K562 (cell line): ENCODE results near the gene CFAP410. TPM values are rescaled to one million over a fixed set of nuclear protein-coding genes. Genes with fewer than 3 reads are reported as not detected.
A peak's percentile ranks its signal among the peaks of the same experiment; 100 is the strongest.

Source experiments
- ADNP ChIP-seq: fragments of 200-800 bp; sonication (Bioruptor generic); IDR thresholded peaks from 2 replicates; pipeline ENCODE4 v1.6.1; 2016; ENCODE audit warnings: missing genetic modification characterization, missing compliant biosample characterization
- CBX5 ChIP-seq: IDR thresholded peaks from 2 replicates; pipeline ENCODE4 v1.6.1; 2014; ENCODE audit warnings: low read depth, borderline replicate concordance
- KLF16 ChIP-seq: IDR thresholded peaks from 2 replicates; pipeline ENCODE4 v1.6.1; 2016; ENCODE audit warnings: antibody characterized with exemption
- MYNN ChIP-seq, 2 experiments: sonication (generic); formaldehyde crosslinking in 1 of 2; IDR thresholded peaks; 2 replicates each; pipeline versions ENCODE4 v1.5.0 to v1.6.1; 2016 to 2020; ENCODE audit warnings: antibody characterized with exemption in 1 of 2, missing genetic modification reagents in 1 of 2
- NFXL1 ChIP-seq: fragments of 450-650 bp; formaldehyde crosslinking; IDR thresholded peaks from 2 replicates; pipeline ENCODE4 v1.4.0; 2021; ENCODE audit warnings: mild to moderate bottlenecking
- XRCC4 ChIP-seq: IDR thresholded peaks from one replicate; pipeline ENCODE4 v1.6.1; 2011; ENCODE audit not compliant: insufficient read depth, insufficient read length; ENCODE audit errors: extremely low read depth
- ZNF507 ChIP-seq: conservative IDR thresholded peaks from 2 replicates; pipeline ENCODE4 v1.6.1; 2017; ENCODE audit warnings: missing genetic modification characterization, missing compliant biosample characterization
- ZNF707 ChIP-seq: fragments of 250-450 bp; sonication (Bioruptor Pico); conservative IDR thresholded peaks from 2 replicates; pipeline ENCODE4 v1.8.0; 2022; ENCODE audit warnings: inconsistent platforms, mild to moderate bottlenecking, moderate library complexity
- polyA plus RNA-seq, 8 experiments: library from polyadenylated mRNA; depleted of rRNA in 4 of 8; stranded (reverse) in 5 of 8; unstranded in 3 of 8; fragments of >200 nt; fragmentation: Nextera tagmentation in 2 of 8; fragmentation: Illumina TruSeq in 1 of 8; extraction: Ambion mirVana in 2 of 8; extraction: Trizol in 1 of 8; gene quantifications; 2 replicates each; pipeline versions ENCODE4 v1.2.1 to v1.2.3, GENCODE V29; 2011 to 2014; ENCODE audit warnings: inconsistent platforms in 1 of 8, missing spikeins in 1 of 8
- total RNA-seq, 7 experiments: library from RNA; depleted of rRNA in 6 of 7; stranded (reverse); fragments of >200 nt in 6 of 7; fragmentation: Illumina TruSeq in 2 of 7; extraction: Trizol in 2 of 7; gene quantifications; 2 replicates each; pipeline versions ENCODE4 v1.2.1 to v1.2.3, GENCODE V29; 2011 to 2021; ENCODE audit warnings: low replicate concordance in 1 of 7
- TF ChIP-seq, protein P1 (sequence below): fragments of 450-650 bp; IDR thresholded peaks from 2 replicates; pipeline ENCODE4 v1.6.1; 2016; ENCODE audit warnings: mild to moderate bottlenecking, moderate library complexity
- TF ChIP-seq, protein P2 (sequence below): fragments of 450-650 bp; IDR thresholded peaks from 2 replicates; pipeline ENCODE4 v1.7.1; 2018; ENCODE audit warnings: mild to moderate bottlenecking, low read depth; ENCODE audit not compliant: partially characterized antibody
- TF ChIP-seq, protein P3 (sequence below), 2 experiments: fragments of 450-650 bp; IDR thresholded peaks; 2 replicates each; pipeline ENCODE4 v1.6.1; 2016

The CFAP410 gene
- total and polyA plus RNA-seq, 9 of the 15 experiments (the other 6 are each of a cell fraction or from before 2014, with no cell fraction given) = 0.07 to 17.3 (median 2.3) TPM

DNA sequence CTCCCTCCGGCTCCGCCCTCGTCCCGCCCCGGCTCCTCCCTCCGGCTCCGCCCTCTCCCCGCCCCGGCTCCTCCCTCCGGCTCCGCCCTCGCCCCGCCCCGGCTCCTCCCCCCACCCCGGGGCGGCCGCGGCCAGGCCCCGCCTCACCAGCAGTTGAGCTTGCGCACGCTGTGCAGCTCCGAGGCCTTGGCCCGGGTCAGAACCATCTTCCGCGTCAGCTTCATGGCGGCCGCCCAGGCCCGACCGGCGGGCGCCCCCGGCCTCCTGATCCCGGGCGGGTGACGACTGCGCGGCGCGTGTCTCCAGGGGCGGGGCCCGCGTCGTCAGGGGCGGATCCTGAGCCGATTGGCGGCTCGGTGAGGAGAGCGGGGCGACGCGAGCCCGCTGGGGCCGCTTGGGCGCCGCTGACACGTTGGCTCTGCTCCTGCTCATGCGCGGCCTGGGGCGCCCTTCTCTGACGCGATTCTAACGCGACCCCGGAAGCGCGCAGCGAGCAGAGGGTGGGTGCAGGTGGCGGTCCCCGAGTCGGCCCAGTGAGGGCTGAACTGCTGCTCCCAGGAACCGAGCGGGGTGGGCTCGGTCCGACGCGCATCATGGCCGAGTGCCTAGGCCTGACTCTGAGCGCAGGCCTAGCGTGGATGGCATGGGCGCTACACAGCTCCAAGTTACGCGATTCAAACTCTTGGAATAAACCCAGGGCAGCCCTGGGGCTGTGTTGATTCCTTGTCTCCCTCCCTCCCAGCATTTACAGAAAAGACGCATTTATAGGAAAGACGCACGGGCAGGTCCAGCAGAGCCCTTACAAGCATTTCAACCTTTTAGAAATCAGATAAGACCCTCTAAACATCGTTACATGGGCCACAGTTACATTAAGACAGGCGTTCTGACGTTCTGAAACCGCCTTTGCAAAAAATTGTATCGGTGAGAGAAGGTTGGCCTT is at the start of gene CFAP410 (continued):
- TF ChIP-seq, protein P1, sequence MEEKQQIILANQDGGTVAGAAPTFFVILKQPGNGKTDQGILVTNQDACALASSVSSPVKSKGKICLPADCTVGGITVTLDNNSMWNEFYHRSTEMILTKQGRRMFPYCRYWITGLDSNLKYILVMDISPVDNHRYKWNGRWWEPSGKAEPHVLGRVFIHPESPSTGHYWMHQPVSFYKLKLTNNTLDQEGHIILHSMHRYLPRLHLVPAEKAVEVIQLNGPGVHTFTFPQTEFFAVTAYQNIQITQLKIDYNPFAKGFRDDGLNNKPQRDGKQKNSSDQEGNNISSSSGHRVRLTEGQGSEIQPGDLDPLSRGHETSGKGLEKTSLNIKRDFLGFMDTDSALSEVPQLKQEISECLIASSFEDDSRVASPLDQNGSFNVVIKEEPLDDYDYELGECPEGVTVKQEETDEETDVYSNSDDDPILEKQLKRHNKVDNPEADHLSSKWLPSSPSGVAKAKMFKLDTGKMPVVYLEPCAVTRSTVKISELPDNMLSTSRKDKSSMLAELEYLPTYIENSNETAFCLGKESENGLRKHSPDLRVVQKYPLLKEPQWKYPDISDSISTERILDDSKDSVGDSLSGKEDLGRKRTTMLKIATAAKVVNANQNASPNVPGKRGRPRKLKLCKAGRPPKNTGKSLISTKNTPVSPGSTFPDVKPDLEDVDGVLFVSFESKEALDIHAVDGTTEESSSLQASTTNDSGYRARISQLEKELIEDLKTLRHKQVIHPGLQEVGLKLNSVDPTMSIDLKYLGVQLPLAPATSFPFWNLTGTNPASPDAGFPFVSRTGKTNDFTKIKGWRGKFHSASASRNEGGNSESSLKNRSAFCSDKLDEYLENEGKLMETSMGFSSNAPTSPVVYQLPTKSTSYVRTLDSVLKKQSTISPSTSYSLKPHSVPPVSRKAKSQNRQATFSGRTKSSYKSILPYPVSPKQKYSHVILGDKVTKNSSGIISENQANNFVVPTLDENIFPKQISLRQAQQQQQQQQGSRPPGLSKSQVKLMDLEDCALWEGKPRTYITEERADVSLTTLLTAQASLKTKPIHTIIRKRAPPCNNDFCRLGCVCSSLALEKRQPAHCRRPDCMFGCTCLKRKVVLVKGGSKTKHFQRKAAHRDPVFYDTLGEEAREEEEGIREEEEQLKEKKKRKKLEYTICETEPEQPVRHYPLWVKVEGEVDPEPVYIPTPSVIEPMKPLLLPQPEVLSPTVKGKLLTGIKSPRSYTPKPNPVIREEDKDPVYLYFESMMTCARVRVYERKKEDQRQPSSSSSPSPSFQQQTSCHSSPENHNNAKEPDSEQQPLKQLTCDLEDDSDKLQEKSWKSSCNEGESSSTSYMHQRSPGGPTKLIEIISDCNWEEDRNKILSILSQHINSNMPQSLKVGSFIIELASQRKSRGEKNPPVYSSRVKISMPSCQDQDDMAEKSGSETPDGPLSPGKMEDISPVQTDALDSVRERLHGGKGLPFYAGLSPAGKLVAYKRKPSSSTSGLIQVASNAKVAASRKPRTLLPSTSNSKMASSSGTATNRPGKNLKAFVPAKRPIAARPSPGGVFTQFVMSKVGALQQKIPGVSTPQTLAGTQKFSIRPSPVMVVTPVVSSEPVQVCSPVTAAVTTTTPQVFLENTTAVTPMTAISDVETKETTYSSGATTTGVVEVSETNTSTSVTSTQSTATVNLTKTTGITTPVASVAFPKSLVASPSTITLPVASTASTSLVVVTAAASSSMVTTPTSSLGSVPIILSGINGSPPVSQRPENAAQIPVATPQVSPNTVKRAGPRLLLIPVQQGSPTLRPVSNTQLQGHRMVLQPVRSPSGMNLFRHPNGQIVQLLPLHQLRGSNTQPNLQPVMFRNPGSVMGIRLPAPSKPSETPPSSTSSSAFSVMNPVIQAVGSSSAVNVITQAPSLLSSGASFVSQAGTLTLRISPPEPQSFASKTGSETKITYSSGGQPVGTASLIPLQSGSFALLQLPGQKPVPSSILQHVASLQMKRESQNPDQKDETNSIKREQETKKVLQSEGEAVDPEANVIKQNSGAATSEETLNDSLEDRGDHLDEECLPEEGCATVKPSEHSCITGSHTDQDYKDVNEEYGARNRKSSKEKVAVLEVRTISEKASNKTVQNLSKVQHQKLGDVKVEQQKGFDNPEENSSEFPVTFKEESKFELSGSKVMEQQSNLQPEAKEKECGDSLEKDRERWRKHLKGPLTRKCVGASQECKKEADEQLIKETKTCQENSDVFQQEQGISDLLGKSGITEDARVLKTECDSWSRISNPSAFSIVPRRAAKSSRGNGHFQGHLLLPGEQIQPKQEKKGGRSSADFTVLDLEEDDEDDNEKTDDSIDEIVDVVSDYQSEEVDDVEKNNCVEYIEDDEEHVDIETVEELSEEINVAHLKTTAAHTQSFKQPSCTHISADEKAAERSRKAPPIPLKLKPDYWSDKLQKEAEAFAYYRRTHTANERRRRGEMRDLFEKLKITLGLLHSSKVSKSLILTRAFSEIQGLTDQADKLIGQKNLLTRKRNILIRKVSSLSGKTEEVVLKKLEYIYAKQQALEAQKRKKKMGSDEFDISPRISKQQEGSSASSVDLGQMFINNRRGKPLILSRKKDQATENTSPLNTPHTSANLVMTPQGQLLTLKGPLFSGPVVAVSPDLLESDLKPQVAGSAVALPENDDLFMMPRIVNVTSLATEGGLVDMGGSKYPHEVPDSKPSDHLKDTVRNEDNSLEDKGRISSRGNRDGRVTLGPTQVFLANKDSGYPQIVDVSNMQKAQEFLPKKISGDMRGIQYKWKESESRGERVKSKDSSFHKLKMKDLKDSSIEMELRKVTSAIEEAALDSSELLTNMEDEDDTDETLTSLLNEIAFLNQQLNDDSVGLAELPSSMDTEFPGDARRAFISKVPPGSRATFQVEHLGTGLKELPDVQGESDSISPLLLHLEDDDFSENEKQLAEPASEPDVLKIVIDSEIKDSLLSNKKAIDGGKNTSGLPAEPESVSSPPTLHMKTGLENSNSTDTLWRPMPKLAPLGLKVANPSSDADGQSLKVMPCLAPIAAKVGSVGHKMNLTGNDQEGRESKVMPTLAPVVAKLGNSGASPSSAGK = no peak
- TF ChIP-seq CBX5 (no peak), KLF16 (no peak), XRCC4 (no peak), ADNP (tag) (no peak), ZNF707 (CRISPR knock-in tag) (no peak), MYNN (IDR thresholded peaks at IDR 0.05) (no peak), MYNN (CRISPR knock-in tag; IDR thresholded peaks at IDR 0.05) (no peak), ZNF507 (no peak), NFXL1 (CRISPR knock-in tag) (no peak)
- TF ChIP-seq, protein P2, sequence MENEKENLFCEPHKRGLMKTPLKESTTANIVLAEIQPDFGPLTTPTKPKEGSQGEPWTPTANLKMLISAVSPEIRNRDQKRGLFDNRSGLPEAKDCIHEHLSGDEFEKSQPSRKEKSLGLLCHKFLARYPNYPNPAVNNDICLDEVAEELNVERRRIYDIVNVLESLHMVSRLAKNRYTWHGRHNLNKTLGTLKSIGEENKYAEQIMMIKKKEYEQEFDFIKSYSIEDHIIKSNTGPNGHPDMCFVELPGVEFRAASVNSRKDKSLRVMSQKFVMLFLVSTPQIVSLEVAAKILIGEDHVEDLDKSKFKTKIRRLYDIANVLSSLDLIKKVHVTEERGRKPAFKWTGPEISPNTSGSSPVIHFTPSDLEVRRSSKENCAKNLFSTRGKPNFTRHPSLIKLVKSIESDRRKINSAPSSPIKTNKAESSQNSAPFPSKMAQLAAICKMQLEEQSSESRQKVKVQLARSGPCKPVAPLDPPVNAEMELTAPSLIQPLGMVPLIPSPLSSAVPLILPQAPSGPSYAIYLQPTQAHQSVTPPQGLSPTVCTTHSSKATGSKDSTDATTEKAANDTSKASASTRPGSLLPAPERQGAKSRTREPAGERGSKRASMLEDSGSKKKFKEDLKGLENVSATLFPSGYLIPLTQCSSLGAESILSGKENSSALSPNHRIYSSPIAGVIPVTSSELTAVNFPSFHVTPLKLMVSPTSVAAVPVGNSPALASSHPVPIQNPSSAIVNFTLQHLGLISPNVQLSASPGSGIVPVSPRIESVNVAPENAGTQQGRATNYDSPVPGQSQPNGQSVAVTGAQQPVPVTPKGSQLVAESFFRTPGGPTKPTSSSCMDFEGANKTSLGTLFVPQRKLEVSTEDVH = peak; percentile 95
- TF ChIP-seq, protein P3, sequence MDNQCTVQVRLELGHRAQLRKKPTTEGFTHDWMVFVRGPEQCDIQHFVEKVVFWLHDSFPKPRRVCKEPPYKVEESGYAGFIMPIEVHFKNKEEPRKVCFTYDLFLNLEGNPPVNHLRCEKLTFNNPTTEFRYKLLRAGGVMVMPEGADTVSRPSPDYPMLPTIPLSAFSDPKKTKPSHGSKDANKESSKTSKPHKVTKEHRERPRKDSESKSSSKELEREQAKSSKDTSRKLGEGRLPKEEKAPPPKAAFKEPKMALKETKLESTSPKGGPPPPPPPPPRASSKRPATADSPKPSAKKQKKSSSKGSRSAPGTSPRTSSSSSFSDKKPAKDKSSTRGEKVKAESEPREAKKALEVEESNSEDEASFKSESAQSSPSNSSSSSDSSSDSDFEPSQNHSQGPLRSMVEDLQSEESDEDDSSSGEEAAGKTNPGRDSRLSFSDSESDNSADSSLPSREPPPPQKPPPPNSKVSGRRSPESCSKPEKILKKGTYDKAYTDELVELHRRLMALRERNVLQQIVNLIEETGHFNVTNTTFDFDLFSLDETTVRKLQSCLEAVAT (IDR thresholded peaks at IDR 0.05) = peak in 1 of 2 experiments; percentile 76; a peak in 1 of 4 replicates
